ENCODE results near the gene MAN2C1. TPM values are rescaled to one million over a fixed set of nuclear protein-coding genes. Genes with fewer than 3 reads are reported as not detected.

Gene MAN2C1
- 100 to 1,000 TPM; 150 to 224 TPM for total RNA-seq
- 142 TPM for polyA plus RNA-seq (2013, experiment 1 of 2)
- polyA plus RNA-seq (2013, experiment 2 of 2) = 131 TPM
- long read RNA-seq, experiment 1, partial matches to known transcripts = 3 of 14 reads
- long read RNA-seq, experiment 1, other reads (novel, unspliced or antisense) = 11 of 14 reads
- long read RNA-seq, experiment 2, transcript MAN2C1-201 (26 exons, 3,284 nt) = major isoform, 31 of 100 reads
- long read RNA-seq, experiment 2, transcript MAN2C1-242 (26 exons, 3,177 nt) = minor isoform, 7 of 100 reads
- long read RNA-seq, experiment 2, partial matches to known transcripts = 15 of 100 reads
- long read RNA-seq, experiment 2, other reads (novel, unspliced or antisense) = 46 of 100 reads
- long read RNA-seq, experiment 3, transcript MAN2C1-242 (26 exons, 3,177 nt) = minor isoform, 14 of 197 reads
- long read RNA-seq, experiment 3, transcript MAN2C1-201 (26 exons, 3,284 nt) = major isoform, 96 of 197 reads
- long read RNA-seq, experiment 3, partial matches to known transcripts = 15 of 197 reads
- long read RNA-seq, experiment 3, other reads (novel, unspliced or antisense) = 70 of 197 reads
- long read RNA-seq, experiment 4, partial matches to known transcripts = 0 of 1 reads
- long read RNA-seq, experiment 4, other reads (novel, unspliced or antisense) = 1 of 1 reads

DNA sequence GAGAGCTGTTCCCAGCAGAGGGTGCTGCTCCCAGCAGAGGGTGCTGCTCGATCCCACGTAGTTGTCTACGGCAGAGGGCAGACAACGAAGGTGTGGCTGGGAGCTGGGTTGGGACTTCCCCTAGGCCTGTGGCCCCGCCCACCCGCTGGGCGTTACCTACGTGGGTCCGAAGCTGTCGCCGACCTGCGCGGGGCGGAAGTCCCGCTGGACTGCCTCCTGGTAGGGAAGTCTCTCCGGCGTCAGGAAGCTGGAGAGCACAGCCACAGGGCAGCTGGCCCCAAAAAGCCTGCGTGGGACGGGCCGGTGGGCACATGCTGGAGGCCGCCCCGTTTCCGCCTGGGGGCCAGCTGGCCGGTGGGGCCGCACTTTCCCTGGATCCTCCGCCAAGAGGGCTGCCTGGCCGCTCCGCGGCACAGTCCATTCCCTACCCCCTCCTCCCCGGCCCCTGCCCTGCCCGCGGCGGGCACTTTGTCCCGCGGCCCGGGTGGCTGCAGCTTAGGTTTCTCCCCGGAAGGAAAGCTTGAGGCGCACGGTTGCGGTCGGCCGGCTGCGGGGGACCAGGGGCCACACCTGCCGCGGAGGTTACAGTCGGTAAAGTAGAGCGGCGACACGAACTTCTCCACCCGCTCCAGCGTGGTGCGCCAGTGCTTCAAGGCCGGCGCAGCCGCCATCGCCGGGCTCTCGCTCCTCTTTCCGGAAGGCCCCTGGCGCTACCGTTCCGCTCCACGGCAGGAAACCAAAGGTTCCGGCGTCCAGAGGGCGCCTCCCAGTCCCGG lies at the start of gene MAN2C1:
TSS of gene MAN2C1 (minus strand) at position 695 of the 776 bp plus-strand sequence. CDS start at position 671, 24 bp downstream.
- peak within 1 kb of the TSS; percentile 97 for H3K27ac Mint-ChIP-seq
- DNase-seq = peak; percentile 98
- Histone ChIP-seq H3K9me3 (ENCODE audit: control insufficient read depth, low read length) (no peaks in the 10 kb centered on the region), H3K27ac (ENCODE audit: low read depth, low read length) (peak within 1 kb of the TSS; percentile 91), H3K36me3 (ENCODE audit: control insufficient read depth, insufficient read depth, low read length) (peaks cover 69% of the 10 kb centered on the region), H3K9ac (ENCODE audit: extremely low read depth, low read length, poor library complexity, severe bottlenecking) (peak within 1 kb of the TSS; percentile 85), H3K4me1 (ENCODE audit: control insufficient read depth, insufficient read depth, low read length) (no peaks in the 10 kb centered on the region), H3K4me3 (ENCODE audit: low read length) (peak within 1 kb of the TSS; percentile 95), H3K27me3 (ENCODE audit: control insufficient read depth, insufficient read depth, low read length, poor library complexity, severe bottlenecking) (no peaks in the 10 kb centered on the region)
- H3K36me3 Mint-ChIP-seq (ENCODE audit: low read depth) = peaks cover 33% of the 10 kb centered on the region
- H3K27me3 Mint-ChIP-seq (ENCODE audit: insufficient read depth) = no peaks in the 10 kb centered on the region
- 0% methylated on average over 27 to 67 of the region's 67 CpGs for WGBS, 2 experiments (ENCODE audit: insufficient coverage in 1 of 2, insufficient read length in 1 of 2)
- no peaks in the 10 kb centered on the region for H3K9me3 Mint-ChIP-seq
- H3K4me3 Mint-ChIP-seq = peak within 1 kb of the TSS; percentile 84
- H3K4me1 Mint-ChIP-seq = peaks cover 11% of the 10 kb centered on the region
- TF ChIP-seq, protein P1, sequence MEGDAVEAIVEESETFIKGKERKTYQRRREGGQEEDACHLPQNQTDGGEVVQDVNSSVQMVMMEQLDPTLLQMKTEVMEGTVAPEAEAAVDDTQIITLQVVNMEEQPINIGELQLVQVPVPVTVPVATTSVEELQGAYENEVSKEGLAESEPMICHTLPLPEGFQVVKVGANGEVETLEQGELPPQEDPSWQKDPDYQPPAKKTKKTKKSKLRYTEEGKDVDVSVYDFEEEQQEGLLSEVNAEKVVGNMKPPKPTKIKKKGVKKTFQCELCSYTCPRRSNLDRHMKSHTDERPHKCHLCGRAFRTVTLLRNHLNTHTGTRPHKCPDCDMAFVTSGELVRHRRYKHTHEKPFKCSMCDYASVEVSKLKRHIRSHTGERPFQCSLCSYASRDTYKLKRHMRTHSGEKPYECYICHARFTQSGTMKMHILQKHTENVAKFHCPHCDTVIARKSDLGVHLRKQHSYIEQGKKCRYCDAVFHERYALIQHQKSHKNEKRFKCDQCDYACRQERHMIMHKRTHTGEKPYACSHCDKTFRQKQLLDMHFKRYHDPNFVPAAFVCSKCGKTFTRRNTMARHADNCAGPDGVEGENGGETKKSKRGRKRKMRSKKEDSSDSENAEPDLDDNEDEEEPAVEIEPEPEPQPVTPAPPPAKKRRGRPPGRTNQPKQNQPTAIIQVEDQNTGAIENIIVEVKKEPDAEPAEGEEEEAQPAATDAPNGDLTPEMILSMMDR (conservative IDR thresholded peaks at IDR 0.05) = peak; percentile 83

DNA sequence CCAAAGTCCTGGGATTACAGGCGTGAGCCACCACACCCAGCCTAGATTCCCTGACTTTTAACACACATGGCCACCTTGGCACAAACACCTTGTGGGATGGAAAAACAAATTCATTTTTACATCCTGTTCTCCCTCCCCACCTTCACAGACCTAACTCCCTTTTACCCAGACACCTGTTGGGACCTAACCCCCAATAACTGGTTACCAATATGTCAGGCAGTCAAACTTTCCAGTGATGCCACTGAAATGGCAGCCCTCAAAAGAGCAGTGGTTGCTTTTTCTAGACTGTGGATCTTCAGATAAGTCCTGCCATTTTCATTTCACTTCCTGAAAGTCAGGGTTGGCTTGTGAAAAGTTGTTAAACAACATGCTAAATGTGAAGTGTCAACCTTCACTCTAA lies 48.2 kb upstream of the MAN2C1 start:
- Histone ChIP-seq H3K9me3 (ENCODE audit: control insufficient read depth, low read length) (no peaks in the 10 kb centered on the region), H3K9ac (ENCODE audit: extremely low read depth, low read length, poor library complexity, severe bottlenecking) (no peak overlapping the region), H3K27me3 (ENCODE audit: control insufficient read depth, insufficient read depth, low read length, poor library complexity, severe bottlenecking) (no peaks in the 10 kb centered on the region), H3K27ac (ENCODE audit: low read depth, low read length) (no peak overlapping the region), H3K4me3 (ENCODE audit: low read length) (no peak overlapping the region), H3K36me3 (ENCODE audit: control insufficient read depth, insufficient read depth, low read length) (peaks cover 71% of the 10 kb centered on the region), H3K4me1 (ENCODE audit: control insufficient read depth, insufficient read depth, low read length) (no peaks in the 10 kb centered on the region)
- peaks cover 72% of the 10 kb centered on the region for H3K36me3 Mint-ChIP-seq (ENCODE audit: low read depth)
- TF ChIP-seq, protein P1 (conservative IDR thresholded peaks at IDR 0.05) = no peak
- H3K4me1 Mint-ChIP-seq = no peaks in the 10 kb centered on the region
- H3K9me3 Mint-ChIP-seq = no peaks in the 10 kb centered on the region
- H3K4me3 Mint-ChIP-seq = no peak overlapping the region
- no peak overlapping the region for H3K27ac Mint-ChIP-seq
- no peaks in the 10 kb centered on the region for H3K27me3 Mint-ChIP-seq (ENCODE audit: insufficient read depth)
- DNase-seq = no peak
- WGBS, 2 experiments (ENCODE audit: insufficient coverage in 1 of 2, insufficient read length in 1 of 2) = 97% methylated on average over 1 of the region's 1 CpG; no CpG with 5 or more reads in 1 of the 2 experiments

DNA sequence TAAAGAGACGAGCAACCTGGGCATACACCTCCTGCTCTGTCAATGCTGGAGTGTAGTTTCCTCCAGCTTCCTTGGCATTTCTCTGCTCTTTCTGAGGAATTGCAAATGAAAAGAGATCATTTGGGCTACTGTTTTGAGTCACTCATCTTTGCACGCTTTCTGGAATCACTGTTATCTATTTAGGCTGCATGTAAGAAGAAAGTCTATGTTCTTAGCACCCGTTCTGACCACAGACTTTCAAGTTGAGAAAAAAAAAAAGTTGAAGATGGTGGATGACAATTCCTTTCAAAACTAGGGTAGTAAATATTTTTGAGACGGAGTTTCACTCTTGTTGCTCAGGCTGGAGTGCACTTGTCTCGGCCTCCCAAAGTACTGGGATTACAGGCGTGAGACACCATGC lies 41.8 kb upstream of the MAN2C1 start:
- TF ChIP-seq, protein P1 (conservative IDR thresholded peaks at IDR 0.05) = no peak
- WGBS, 2 experiments (ENCODE audit: insufficient coverage in 1 of 2, insufficient read length in 1 of 2) = 96 to 97% methylated on average over 6 of the region's 6 CpGs
- Histone ChIP-seq H3K27me3 (ENCODE audit: control insufficient read depth, insufficient read depth, low read length, poor library complexity, severe bottlenecking) (no peaks in the 10 kb centered on the region), H3K9ac (ENCODE audit: extremely low read depth, low read length, poor library complexity, severe bottlenecking) (no peak overlapping the region), H3K27ac (ENCODE audit: low read depth, low read length) (no peak overlapping the region), H3K9me3 (ENCODE audit: control insufficient read depth, low read length) (no peaks in the 10 kb centered on the region), H3K4me1 (ENCODE audit: control insufficient read depth, insufficient read depth, low read length) (no peaks in the 10 kb centered on the region), H3K36me3 (ENCODE audit: control insufficient read depth, insufficient read depth, low read length) (peaks cover 89% of the 10 kb centered on the region), H3K4me3 (ENCODE audit: low read length) (no peak overlapping the region)
- H3K4me1 Mint-ChIP-seq = no peaks in the 10 kb centered on the region
- no peaks in the 10 kb centered on the region for H3K27me3 Mint-ChIP-seq (ENCODE audit: insufficient read depth)
- H3K27ac Mint-ChIP-seq = no peak overlapping the region
- peaks cover 87% of the 10 kb centered on the region for H3K36me3 Mint-ChIP-seq (ENCODE audit: low read depth)
- no peaks in the 10 kb centered on the region for H3K9me3 Mint-ChIP-seq
- DNase-seq = no peak
- H3K4me3 Mint-ChIP-seq = no peak overlapping the region
